GM23248 (cell line): ENCODE results near the gene SYPL2. TPM values are rescaled to one million over a fixed set of nuclear protein-coding genes. Genes with fewer than 3 reads are reported as not detected.

Experiments
- DNase-seq: peaks from one replicate; pipeline ENCODE4 v3.0.0-alpha.2; 2015
- H2AFZ ChIP-seq: fragments of 200-600 bp; sonication (generic); 2 replicates; pipeline ENCODE4 v1.6.1; 2016; ENCODE audit warnings: antibody characterized with exemption
- H3F3A ChIP-seq: fragments of 200-600 bp; sonication (generic); 2 replicates; pipeline ENCODE4 v1.6.1; 2016; ENCODE audit warnings: mild to moderate bottlenecking, antibody characterized with exemption, mixed run types; ENCODE audit not compliant: insufficient read depth
- H3K27ac ChIP-seq: fragments of 200-600 bp; sonication (generic); 2 replicates; pipeline ENCODE4 v1.5.1; 2016; ENCODE audit warnings: mild to moderate bottlenecking
- H3K27me3 ChIP-seq: fragments of 200-600 bp; sonication (generic); replicated peaks from 2 replicates; pipeline ENCODE4 v1.6.1; 2016; ENCODE audit warnings: mild to moderate bottlenecking; ENCODE audit not compliant: insufficient read depth
- H3K36me3 ChIP-seq: fragments of 200-600 bp; sonication (generic); 2 replicates; pipeline ENCODE4 v1.6.1; 2016; ENCODE audit warnings: low read depth, mild to moderate bottlenecking
- H3K4me1 ChIP-seq: fragments of 200-600 bp; sonication (generic); 2 replicates; pipeline ENCODE4 v1.6.1; 2016; ENCODE audit warnings: mild to moderate bottlenecking; ENCODE audit not compliant: insufficient read depth
- H3K4me2 ChIP-seq: fragments of 200-600 bp; sonication (generic); one replicate; pipeline ENCODE4 v1.6.1; 2016; ENCODE audit warnings: mild to moderate bottlenecking; ENCODE audit not compliant: unreplicated experiment
- H3K4me3 ChIP-seq: fragments of 200-600 bp; sonication (generic); 2 replicates; pipeline ENCODE4 v1.5.1; 2016; ENCODE audit warnings: mild to moderate bottlenecking
- H3K79me2 ChIP-seq: fragments of 200-600 bp; sonication (generic); 2 replicates; pipeline ENCODE4 v1.6.1; 2016; ENCODE audit warnings: mild to moderate bottlenecking; ENCODE audit not compliant: insufficient read depth
- H3K9ac ChIP-seq: fragments of 200-600 bp; sonication (generic); 2 replicates; pipeline ENCODE4 v1.6.1; 2016; ENCODE audit warnings: mild to moderate bottlenecking
- H3K9me2 ChIP-seq: fragments of 200-600 bp; sonication (generic); 2 replicates; pipeline ENCODE4 v1.6.1; 2016; ENCODE audit warnings: mixed run types, mild to moderate bottlenecking, moderate library complexity; ENCODE audit not compliant: insufficient read depth
- H3K9me3 ChIP-seq: fragments of 200-600 bp; sonication (generic); one replicate; pipeline ENCODE4 v1.6.1; 2017; ENCODE audit warnings: low read depth
- H4K20me1 ChIP-seq: fragments of 200-600 bp; sonication (generic); 2 replicates; pipeline ENCODE4 v1.6.0; 2016; ENCODE audit not compliant: insufficient read depth
- EZH2 ChIP-seq: fragments of 200-600 bp; sonication (generic); IDR thresholded peaks from 2 replicates; pipeline ENCODE4 v1.6.1; 2018; ENCODE audit warnings: antibody characterized with exemption, mild to moderate bottlenecking; ENCODE audit not compliant: insufficient read depth, poor library complexity, severe bottlenecking
- EZH2phosphoT487 ChIP-seq: fragments of 200-600 bp; sonication (generic); IDR thresholded peaks from 2 replicates; pipeline ENCODE4 v1.6.1; 2018; ENCODE audit warnings: antibody characterized with exemption, moderate library complexity, mild to moderate bottlenecking, low read depth; ENCODE audit not compliant: insufficient read depth
- WGBS, 2 experiments: methylation state at CpG; one replicate each; pipeline ENCODE4 v1.1.6; 2015 to 2017; ENCODE audit warnings: low lambda C conversion rate in 2 of 2, low coverage in 1 of 2; ENCODE audit errors: missing lambda C conversion rate in 2 of 2; 5-methylcytosine and 5-hydroxymethylcytosine counted together
- in situ Hi-C: fragments of 300-500 bp; cut with MboI; formaldehyde crosslinking; loops from 2 replicates; pipeline ENCODE4 v1.15.0; 2020
- polyA plus RNA-seq: library from polyadenylated mRNA; unstranded; fragments of >200 nt; fragmentation: Nextera tagmentation; extraction: Ambion mirVana; gene quantifications from 2 replicates; pipeline ENCODE4 v1.2.1, GENCODE V29; 2016
- total RNA-seq: library from RNA; depleted of rRNA; stranded (reverse); fragments of >200 nt; shearing (Covaris generic); gene quantifications from 2 replicates; pipeline ENCODE4 v1.2.3, GENCODE V29; 2014

SYPL2 gene
- total and polyA plus RNA-seq, 2 experiments from 2014 or later, result 0.11 to 0.38 TPM

- Histone ChIP-seq H3K79me2 (no peaks in the 10 kb centered on the region), H2AFZ (no peak overlapping the region), H3F3A (no peaks in the 10 kb centered on the region), H3K4me2 (no peak overlapping the region), H3K9ac (no peak overlapping the region), H3K9me2 (no peaks in the 10 kb centered on the region), H3K36me3 (no peaks in the 10 kb centered on the region), H4K20me1 (no peaks in the 10 kb centered on the region), H3K9me3 (no peaks in the 10 kb centered on the region), H3K27ac (no peak overlapping the region), H3K27me3 (0 out of 2 replicates have a peak, but pooled peaks cover under 1% of the 10 kb centered on the region), H3K4me3 (no peak overlapping the region), H3K4me1 (no peaks in the 10 kb centered on the region)
- WGBS, 2 experiments, result 58 to 61% methylated on average over 14 of the region's 14 CpGs
- in situ Hi-C loops, result no loop called here
- DNase-seq, result no peak
- no peak for TF ChIP-seq EZH2phosphoT487
- no peak for TF ChIP-seq EZH2
Observed at GRCh38 chr1:109527098-109527811, 60.9 kb downstream of the SYPL2 start.

DNA sequence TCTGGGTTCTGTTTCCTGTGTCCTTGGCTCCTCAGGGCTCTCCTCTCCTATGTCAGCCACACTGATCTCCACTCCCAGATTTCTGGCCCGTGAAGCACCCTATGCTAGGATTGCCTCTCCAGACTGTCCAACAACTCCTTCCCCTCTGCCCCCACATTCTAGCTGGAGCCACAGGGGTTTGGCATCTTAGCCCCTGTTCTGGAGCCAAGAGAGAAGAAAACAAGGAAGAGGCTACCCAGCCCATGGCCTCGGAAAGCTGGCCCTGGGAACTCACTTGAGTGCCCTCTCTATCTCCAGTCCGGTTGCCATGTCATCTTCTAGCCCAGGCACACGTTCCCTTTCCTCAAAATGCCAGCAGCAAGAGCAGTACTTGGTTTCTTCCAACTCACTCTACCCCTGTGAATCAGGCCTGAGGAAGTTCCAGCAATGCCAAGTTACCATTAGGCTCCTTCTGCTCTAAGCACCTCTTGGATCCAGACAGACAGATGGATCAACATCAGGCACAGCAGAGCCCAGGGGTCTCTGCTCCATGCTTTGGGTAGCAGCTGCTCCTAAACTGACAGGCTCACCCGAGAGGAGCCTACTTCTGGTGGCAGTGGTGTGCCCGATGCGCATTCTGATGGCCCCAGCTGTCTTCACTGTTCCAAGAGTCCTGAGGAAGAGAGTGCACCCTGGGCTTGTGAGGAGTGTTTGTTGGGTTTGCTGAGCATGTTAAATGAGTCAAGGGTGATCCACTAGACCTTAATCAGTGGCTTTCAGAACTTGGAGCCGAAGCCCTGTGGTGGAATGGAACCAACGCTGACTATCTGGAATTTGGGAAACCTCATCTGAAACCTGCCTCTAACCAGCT, 61.7 kb downstream of the SYPL2 start:
- H3K27me3 ChIP-seq, result no peaks in the 10 kb centered on the region
- H3K36me3 ChIP-seq, result no peaks in the 10 kb centered on the region
- no peaks in the 10 kb centered on the region for H3K9me3 ChIP-seq
- H2AFZ ChIP-seq, result no peak overlapping the region
- H3K9ac ChIP-seq, result no peak overlapping the region
- DNase-seq, result no peak
- H3F3A ChIP-seq, result no peaks in the 10 kb centered on the region
- in situ Hi-C loops, result no loop called here
- no peak overlapping the region for H3K4me3 ChIP-seq
- H4K20me1 ChIP-seq, result no peaks in the 10 kb centered on the region
- no peak overlapping the region for H3K4me2 ChIP-seq
- 68 to 73% methylated on average over 9 of the region's 9 CpGs for WGBS, 2 experiments
- no peak for TF ChIP-seq EZH2
- no peak for TF ChIP-seq EZH2phosphoT487
- no peaks in the 10 kb centered on the region for H3K9me2 ChIP-seq
- no peaks in the 10 kb centered on the region for H3K79me2 ChIP-seq
- no peak overlapping the region for H3K27ac ChIP-seq
- H3K4me1 ChIP-seq, result peaks cover 4% of the 10 kb centered on the region

DNA sequence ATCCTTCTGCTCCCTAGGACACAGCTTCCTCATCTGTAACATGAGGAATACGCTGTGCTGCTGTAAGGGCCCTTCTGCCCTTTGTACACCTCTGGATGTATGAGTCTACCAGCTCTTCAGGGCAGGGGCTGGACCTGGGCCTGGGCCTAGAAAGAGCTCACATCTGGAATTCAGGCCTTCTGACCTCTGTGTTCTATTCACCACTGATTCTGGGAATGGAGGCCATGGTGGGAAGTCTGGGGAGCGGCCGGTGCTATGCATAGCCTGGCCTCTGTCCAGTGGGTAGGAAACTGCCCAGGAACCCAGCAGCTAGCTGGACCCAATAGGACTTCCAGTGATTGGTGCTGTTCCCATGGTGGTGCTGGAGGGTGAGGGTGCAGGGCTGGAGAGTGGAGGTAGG, 62.4 kb downstream of the SYPL2 start:
- TF ChIP-seq EZH2phosphoT487, result no peak
- no peak for TF ChIP-seq EZH2
- no peak overlapping the region for H3K4me3 ChIP-seq
- no peak overlapping the region for H3K4me2 ChIP-seq
- H3K79me2 ChIP-seq, result no peaks in the 10 kb centered on the region
- H3K9me2 ChIP-seq, result no peaks in the 10 kb centered on the region
- DNase-seq, result no peak
- in situ Hi-C loops, result no loop called here
- H3K9me3 ChIP-seq, result no peaks in the 10 kb centered on the region
- no peaks in the 10 kb centered on the region for H3K36me3 ChIP-seq
- no peaks in the 10 kb centered on the region for H3F3A ChIP-seq
- H3K4me1 ChIP-seq, result peaks cover 4% of the 10 kb centered on the region
- H2AFZ ChIP-seq, result no peak overlapping the region
- 79 to 81% methylated on average over 3 of the region's 3 CpGs for WGBS, 2 experiments
- H3K9ac ChIP-seq, result no peak overlapping the region
- H3K27ac ChIP-seq, result no peak overlapping the region
- no peaks in the 10 kb centered on the region for H3K27me3 ChIP-seq
- H4K20me1 ChIP-seq, result no peaks in the 10 kb centered on the region

- TF ChIP-seq EZH2 (no peak), EZH2phosphoT487 (no peak)
- in situ Hi-C loops, result loop anchor here (5.0 to 10.0 kb wide), 2 partner anchors 38 to 265 kb away; partner anchors contain the start of gene CYB561D1
- no peaks in the 10 kb centered on the region for H4K20me1 ChIP-seq
- no peak overlapping the region for H3K27ac ChIP-seq
- H2AFZ ChIP-seq, result no peak overlapping the region
- H3K4me2 ChIP-seq, result no peak overlapping the region
- no peaks in the 10 kb centered on the region for H3F3A ChIP-seq
- H3K4me3 ChIP-seq, result no peak overlapping the region
- no peaks in the 10 kb centered on the region for H3K27me3 ChIP-seq
- no peaks in the 10 kb centered on the region for H3K9me3 ChIP-seq
- H3K4me1 ChIP-seq, result peaks cover 4% of the 10 kb centered on the region
- DNase-seq, result no peak
- H3K79me2 ChIP-seq, result no peaks in the 10 kb centered on the region
- H3K9ac ChIP-seq, result no peak overlapping the region
- no peaks in the 10 kb centered on the region for H3K9me2 ChIP-seq
- 64 to 74% methylated on average over 8 of the region's 8 CpGs for WGBS, 2 experiments
- no peaks in the 10 kb centered on the region for H3K36me3 ChIP-seq
Observed at GRCh38 chr1:109529881-109530456, 63.6 kb downstream of the SYPL2 start.
